Activated naive CD4-positive, alpha-beta T cell treated with anti-CD3 and anti-CD28 coated beads, Interleukin-2, amount 50 U/mL, for 72 hours (primary cell): ENCODE data around the gene RASGRF2. TPM values are rescaled to one million over a fixed set of nuclear protein-coding genes. Genes with fewer than 3 reads are reported as not detected.
"Not testable (repeated sequence)": the region's sequence is repeated elsewhere in the genome, so short reads cannot be mapped to it uniquely, and the experiment has no call there.

Experiments used
- ATAC-seq, 2 donors: fragments of 150-1000 bp; cut with Tn5 transposase; 2 replicates each; pipeline ENCODE4 v1.10.0; 2021; ENCODE audit warnings: mild to moderate bottlenecking in 2 of 2, moderate library complexity in 2 of 2
- DNase-seq, 2 donors: peaks; one replicate each; pipeline ENCODE4 v3.0.0; 2021 to 2022; ENCODE audit warnings: low spot score in 2 of 2
- H3K27ac Mint-ChIP-seq, 2 donors: one replicate each; pipeline ENCODE4 v1.8.0; 2022; ENCODE audit warnings: mild to moderate bottlenecking in 2 of 2, mixed read lengths in 2 of 2
- H3K36me3 Mint-ChIP-seq, 2 donors: one replicate each; pipeline ENCODE4 v1.8.0; 2022; ENCODE audit warnings: mixed read lengths in 2 of 2
- H3K9me3 Mint-ChIP-seq, 2 donors: one replicate each; pipeline ENCODE4 v1.8.0; 2022; ENCODE audit warnings: mixed read lengths in 2 of 2
- total RNA-seq, 2 donors: library from RNA; stranded (reverse); gene quantifications; one replicate each; pipeline ENCODE4 v1.2.3, GENCODE V29; 2022

RASGRF2 gene
- total RNA-seq, 2 donors from 2014 or later = 13.4 to 14.5 TPM

GRCh38 chr5:81115261-81115660 is 155.1 kb downstream of the RASGRF2 start:
- Mint-ChIP-seq H3K9me3 (no peaks in the 10 kb centered on the region), H3K27ac (no peak overlapping the region), H3K36me3 (peaks cover 11 to 40% of the 10 kb centered on the region in 2 donors)
- DNase-seq (no peak), ATAC-seq (no peak)

- ATAC-seq (no peak), DNase-seq (no peak)
- no peaks in the 10 kb centered on the region for H3K9me3 Mint-ChIP-seq
- no peak overlapping the region for H3K27ac Mint-ChIP-seq
- peaks cover 18 to 46% of the 10 kb centered on the region in 2 donors for H3K36me3 Mint-ChIP-seq
Measured at GRCh38 chr5:81117566-81117965, 157.4 kb downstream of the RASGRF2 start.

GRCh38 chr5:81121273-81121672 is 161.1 kb downstream of the RASGRF2 start:
- no peak for DNase-seq
- no peak for ATAC-seq
- Mint-ChIP-seq H3K27ac (no peak overlapping the region), H3K9me3 (no peaks in the 10 kb centered on the region), H3K36me3 (peaks cover 18 to 21% of the 10 kb centered on the region in 2 donors)

GRCh38 chr5:81121836-81122630 is 161.9 kb downstream of the RASGRF2 start:
- H3K9me3 Mint-ChIP-seq = no peaks in the 10 kb centered on the region
- peaks cover 15 to 18% of the 10 kb centered on the region in 2 donors for H3K36me3 Mint-ChIP-seq
- peak overlapping the region in 1 of 2 donors; percentile 2 for H3K27ac Mint-ChIP-seq
- ATAC-seq (no peak), DNase-seq (no peak)

GRCh38 chr5:81124689-81125088 is 164.5 kb downstream of the RASGRF2 start:
- DNase-seq, H3K36me3 Mint-ChIP-seq, H3K9me3 Mint-ChIP-seq, ATAC-seq, H3K27ac Mint-ChIP-seq: not testable (repeated sequence)

- ATAC-seq (no peak), DNase-seq (no peak)
- Mint-ChIP-seq H3K27ac (no peak overlapping the region), H3K36me3 (peaks cover 6% of the 10 kb centered on the region in 2 donors), H3K9me3 (no peaks in the 10 kb centered on the region)
Measured at GRCh38 chr5:81125959-81126358, 165.8 kb downstream of the RASGRF2 start.

GRCh38 chr5:81128416-81128815 is 168.3 kb downstream of the RASGRF2 start:
- DNase-seq (no peak), ATAC-seq (no peak)
- H3K36me3 Mint-ChIP-seq = peaks cover 0 to 3% of the 10 kb centered on the region in 2 donors
- H3K9me3 Mint-ChIP-seq = no peaks in the 10 kb centered on the region
- H3K27ac Mint-ChIP-seq = no peak overlapping the region

- ATAC-seq (no peak), DNase-seq (no peak)
- H3K9me3 Mint-ChIP-seq = no peaks in the 10 kb centered on the region
- H3K27ac Mint-ChIP-seq = no peak overlapping the region
- H3K36me3 Mint-ChIP-seq = peaks cover 0 to 13% of the 10 kb centered on the region in 2 donors
Measured at GRCh38 chr5:81132381-81132780, 172.2 kb downstream of the RASGRF2 start.

GRCh38 chr5:81134066-81134465 is 173.9 kb downstream of the RASGRF2 start:
- no peak for DNase-seq
- Mint-ChIP-seq H3K36me3 (peaks cover 0 to 18% of the 10 kb centered on the region in 2 donors), H3K27ac (no peak overlapping the region), H3K9me3 (no peaks in the 10 kb centered on the region)
- ATAC-seq = no peak

GRCh38 chr5:81134566-81134965 is 174.4 kb downstream of the RASGRF2 start:
- H3K27ac Mint-ChIP-seq = no peak overlapping the region
- peaks cover 0 to 18% of the 10 kb centered on the region in 2 donors for H3K36me3 Mint-ChIP-seq
- no peaks in the 10 kb centered on the region for H3K9me3 Mint-ChIP-seq
- DNase-seq (no peak), ATAC-seq (no peak)

GRCh38 chr5:81136557-81136956 is 176.4 kb downstream of the RASGRF2 start:
- ATAC-seq (no peak), DNase-seq (no peak)
- peaks cover 0 to 25% of the 10 kb centered on the region in 2 donors for H3K36me3 Mint-ChIP-seq
- H3K27ac Mint-ChIP-seq = no peak overlapping the region
- H3K9me3 Mint-ChIP-seq = no peaks in the 10 kb centered on the region

- Mint-ChIP-seq H3K9me3 (no peaks in the 10 kb centered on the region), H3K27ac (no peak overlapping the region), H3K36me3 (peaks cover 0 to 25% of the 10 kb centered on the region in 2 donors)
- DNase-seq (no peak), ATAC-seq (no peak)
Measured at GRCh38 chr5:81137833-81138232, 177.7 kb downstream of the RASGRF2 start.

- Mint-ChIP-seq H3K9me3 (no peaks in the 10 kb centered on the region), H3K36me3 (peaks cover 0 to 17% of the 10 kb centered on the region in 2 donors), H3K27ac (peak overlapping the region in 1 of 2 donors; percentile 45)
- no peak for DNase-seq
- ATAC-seq = no peak
Measured at GRCh38 chr5:81140441-81140840, 180.3 kb downstream of the RASGRF2 start.

GRCh38 chr5:81140943-81141342 is 180.8 kb downstream of the RASGRF2 start:
- DNase-seq = no peak
- no peak overlapping the region for H3K27ac Mint-ChIP-seq
- peaks cover 0 to 17% of the 10 kb centered on the region in 2 donors for H3K36me3 Mint-ChIP-seq
- ATAC-seq = no peak
- H3K9me3 Mint-ChIP-seq = no peaks in the 10 kb centered on the region

- Mint-ChIP-seq H3K36me3 (peaks cover 0 to 12% of the 10 kb centered on the region in 2 donors), H3K27ac (no peak overlapping the region), H3K9me3 (no peaks in the 10 kb centered on the region)
- no peak for ATAC-seq
- no peak for DNase-seq
Measured at GRCh38 chr5:81142108-81142507, 181.9 kb downstream of the RASGRF2 start.

- Mint-ChIP-seq H3K27ac (no peak overlapping the region), H3K36me3 (peaks cover 0 to 5% of the 10 kb centered on the region in 2 donors), H3K9me3 (no peaks in the 10 kb centered on the region)
- ATAC-seq = no peak
- DNase-seq = no peak
Measured at GRCh38 chr5:81145329-81145935, 185.3 kb downstream of the RASGRF2 start.

GRCh38 chr5:81146031-81146430 is 185.9 kb downstream of the RASGRF2 start:
- Mint-ChIP-seq H3K9me3 (no peaks in the 10 kb centered on the region), H3K36me3 (no peaks in the 10 kb centered on the region), H3K27ac (no peak overlapping the region)
- ATAC-seq = no peak
- DNase-seq = no peak
